Thyroid gland (tissue), 4 donors: Measurements from ENCODE around the gene TMEM200A. TPM values are rescaled to one million over a fixed set of nuclear protein-coding genes. Genes with fewer than 3 reads are reported as not detected.

Experiments used
- DNase-seq, 2 donors: peaks; one replicate each; pipeline ENCODE4 v3.0.0-alpha.2; 2019
- H3K27ac ChIP-seq, 3 donors: fragments of 200-600 bp; sonication (generic); 1 replicate in 2 of 3; 2 replicates in 1 of 3; pipeline ENCODE4 v1.5.1; 2016 to 2019; ENCODE audit warnings: mild to moderate bottlenecking in 1 of 3, moderate library complexity in 1 of 3
- H3K27me3 ChIP-seq: fragments of 200-600 bp; sonication (generic); one replicate; pipeline ENCODE4 v1.5.1; 2019
- H3K36me3 ChIP-seq, 2 donors: fragments of 200-600 bp; sonication (generic); one replicate each; pipeline ENCODE4 v1.5.1; 2016 to 2019
- H3K4me1 ChIP-seq, 2 donors: fragments of 200-600 bp; sonication (generic); one replicate each; pipeline ENCODE4 v1.5.1; 2017 to 2019
- H3K4me3 ChIP-seq, 3 donors: fragments of 200-600 bp; sonication (generic); replicated peaks in 1 of 3; 1 replicate in 2 of 3; 2 replicates in 1 of 3; pipeline ENCODE4 v1.5.1; 2016; ENCODE audit warnings: mild to moderate bottlenecking in 1 of 3
- H3K9me3 ChIP-seq: fragments of 200-600 bp; sonication (generic); one replicate; pipeline ENCODE4 v1.5.1; 2017
- CTCF ChIP-seq, 6 experiments: fragments of 200-600 bp in 3 of 6; fragments of 450-650 bp in 3 of 6; sonication (generic) in 3 of 6; IDR thresholded peaks; one replicate each; pipeline ENCODE4 v1.5.1; 2016 to 2019; ENCODE audit warnings: antibody characterized with exemption in 6 of 6, mild to moderate bottlenecking in 2 of 6, inconsistent platforms in 1 of 6, moderate library complexity in 1 of 6
- POLR2A ChIP-seq, 2 donors: fragments of 450-650 bp; IDR thresholded peaks; one replicate each; pipeline ENCODE4 v1.6.1; 2017; ENCODE audit warnings: antibody characterized with exemption in 2 of 2, mild to moderate bottlenecking in 2 of 2, moderate library complexity in 1 of 2
- WGBS, 2 donors: methylation state at CpG; one replicate each; pipeline ENCODE4 v1.1.5; 2017; 5-methylcytosine and 5-hydroxymethylcytosine counted together
- intact Hi-C: fragments of 100-400 bp; cut with DNase I; formaldehyde crosslinking; loops from one replicate; pipeline ENCODE4 v1.15.1; 2023
- total RNA-seq, 4 donors: library from RNA; depleted of rRNA; stranded (reverse); fragments of >200 nt; gene quantifications; one replicate each; pipeline ENCODE4 v1.2.3, GENCODE V29; 2016

Gene TMEM200A
- total RNA-seq, 4 donors from 2014 or later: 2.1 to 4.6 (median 4.2) TPM

DNA sequence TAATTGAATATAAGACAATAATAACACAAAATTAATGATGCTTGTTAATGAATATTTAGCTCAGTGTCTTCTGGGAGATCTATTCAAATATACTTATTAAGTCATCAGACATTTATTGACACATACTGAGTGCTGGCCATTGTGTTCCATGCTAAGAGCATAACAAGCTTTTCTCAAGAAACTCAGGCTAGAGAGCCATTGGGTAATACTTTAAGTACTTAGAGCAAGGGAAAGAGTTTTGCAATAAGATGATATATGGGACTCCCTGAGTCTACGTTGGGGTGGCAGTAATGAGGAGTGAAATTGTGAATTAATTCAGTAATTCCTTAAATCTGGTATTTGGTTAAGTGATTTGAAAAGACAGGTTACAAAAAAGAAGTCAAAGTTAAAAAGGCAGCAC is 11.1 kb downstream of the TMEM200A start:
- 40 to 67% methylated on average over 1 of the region's 1 CpG for whole genome bisulfite sequencing, 2 donors
- no peaks in the 10 kb centered on the region for H3K4me1 ChIP-seq
- DNase-seq: no peak
- no peak overlapping the region for H3K4me3 ChIP-seq
- H3K36me3 ChIP-seq: no peaks in the 10 kb centered on the region
- H3K27ac ChIP-seq: no peak overlapping the region
- no peaks in the 10 kb centered on the region for H3K9me3 ChIP-seq
- no peaks in the 10 kb centered on the region for H3K27me3 ChIP-seq
- TF ChIP-seq CTCF (IDR thresholded peaks at IDR 0.05): no peak
- no peak for TF ChIP-seq POLR2A (IDR thresholded peaks at IDR 0.05)
- intact Hi-C loops: no loop called here

DNA sequence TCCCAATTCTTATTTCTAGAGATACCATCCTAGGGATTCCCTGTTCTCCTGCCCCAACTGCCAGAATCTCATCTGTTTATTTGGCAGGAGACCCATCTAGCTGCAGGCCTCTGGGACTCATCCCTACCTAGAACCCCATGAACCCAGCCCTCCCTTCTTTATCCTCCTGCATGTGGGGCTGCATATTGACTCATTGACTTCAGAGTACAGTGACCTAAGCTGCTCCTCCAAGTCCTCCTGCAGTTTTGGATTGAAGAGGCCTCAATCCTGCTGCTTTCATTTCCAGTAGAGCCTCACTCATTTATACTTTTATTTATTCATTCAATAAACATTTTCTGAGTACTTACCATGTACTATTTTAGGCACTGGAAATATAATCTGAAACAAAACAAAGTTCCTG is 11.6 kb downstream of the TMEM200A start:
- no peak for TF ChIP-seq CTCF (IDR thresholded peaks at IDR 0.05)
- no peak for TF ChIP-seq POLR2A (IDR thresholded peaks at IDR 0.05)
- Histone ChIP-seq H3K36me3 (no peaks in the 10 kb centered on the region), H3K9me3 (no peaks in the 10 kb centered on the region), H3K27me3 (no peaks in the 10 kb centered on the region), H3K4me1 (no peaks in the 10 kb centered on the region), H3K27ac (no peak overlapping the region), H3K4me3 (no peak overlapping the region)
- no peak for DNase-seq
- intact Hi-C loops: no loop called here

- intact Hi-C loops: no loop called here
- WGBS, 2 donors: 90% methylated on average over 2 of the region's 2 CpGs
- Histone ChIP-seq H3K4me3 (no peak overlapping the region), H3K9me3 (no peaks in the 10 kb centered on the region), H3K27me3 (no peaks in the 10 kb centered on the region), H3K4me1 (no peaks in the 10 kb centered on the region), H3K36me3 (no peaks in the 10 kb centered on the region), H3K27ac (no peak overlapping the region)
- TF ChIP-seq CTCF (IDR thresholded peaks at IDR 0.05) (no peak), POLR2A (IDR thresholded peaks at IDR 0.05) (no peak)
- DNase-seq: no peak
These were observed 12.1 kb downstream of the TMEM200A start for GRCh38 chr6:130377915-130378314.

DNA sequence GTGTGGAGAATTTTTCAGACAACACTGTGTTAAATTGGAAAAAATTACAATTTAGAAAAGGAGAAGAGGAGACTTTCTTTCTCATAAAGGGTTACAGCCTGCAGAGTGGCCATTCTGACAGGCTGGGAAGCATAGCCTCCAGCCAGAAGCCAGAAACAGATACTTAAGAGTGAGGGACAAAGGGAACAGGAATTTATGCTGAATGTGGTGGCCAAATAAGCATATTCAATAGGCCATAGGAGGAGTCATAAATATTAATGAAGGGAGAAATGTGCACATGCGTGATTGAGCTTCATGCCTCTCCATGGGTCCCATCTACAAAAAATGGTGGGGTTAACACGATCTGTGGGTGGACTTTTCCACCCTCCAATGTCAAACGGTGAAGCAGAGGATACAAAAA is 13.4 kb downstream of the TMEM200A start:
- H3K36me3 ChIP-seq: no peaks in the 10 kb centered on the region
- no peaks in the 10 kb centered on the region for H3K27me3 ChIP-seq
- 86 to 90% methylated on average over 3 of the region's 3 CpGs for WGBS, 2 donors
- no peak overlapping the region for H3K4me3 ChIP-seq
- no peak for DNase-seq
- H3K27ac ChIP-seq: no peak overlapping the region
- no peaks in the 10 kb centered on the region for H3K9me3 ChIP-seq
- H3K4me1 ChIP-seq: no peaks in the 10 kb centered on the region
- TF ChIP-seq CTCF (IDR thresholded peaks at IDR 0.05): no peak
- no peak for TF ChIP-seq POLR2A (IDR thresholded peaks at IDR 0.05)
- intact Hi-C loops: no loop called here

GRCh38 chr6:130381012-130381411 is 15.2 kb downstream of the TMEM200A start:
- H3K4me1 ChIP-seq: no peaks in the 10 kb centered on the region
- no peak overlapping the region for H3K4me3 ChIP-seq
- intact Hi-C loops: no loop called here
- H3K36me3 ChIP-seq: no peaks in the 10 kb centered on the region
- no peaks in the 10 kb centered on the region for H3K9me3 ChIP-seq
- DNase-seq: no peak
- no peaks in the 10 kb centered on the region for H3K27me3 ChIP-seq
- TF ChIP-seq POLR2A (IDR thresholded peaks at IDR 0.05) (no peak), CTCF (IDR thresholded peaks at IDR 0.05) (no peak)
- no peak overlapping the region for H3K27ac ChIP-seq
